Right forelimb (tissue), 1 donor: ENCODE results near the gene LAGE3.
"Not testable (repeated sequence)": the region's sequence is repeated elsewhere in the genome, so short reads cannot be mapped to it uniquely, and the experiment has no call there.

Experiments used
- DNase-seq: peaks from one replicate; pipeline ENCODE4 v3.0.0-alpha.2; 2018

LAGE3 gene

DNA sequence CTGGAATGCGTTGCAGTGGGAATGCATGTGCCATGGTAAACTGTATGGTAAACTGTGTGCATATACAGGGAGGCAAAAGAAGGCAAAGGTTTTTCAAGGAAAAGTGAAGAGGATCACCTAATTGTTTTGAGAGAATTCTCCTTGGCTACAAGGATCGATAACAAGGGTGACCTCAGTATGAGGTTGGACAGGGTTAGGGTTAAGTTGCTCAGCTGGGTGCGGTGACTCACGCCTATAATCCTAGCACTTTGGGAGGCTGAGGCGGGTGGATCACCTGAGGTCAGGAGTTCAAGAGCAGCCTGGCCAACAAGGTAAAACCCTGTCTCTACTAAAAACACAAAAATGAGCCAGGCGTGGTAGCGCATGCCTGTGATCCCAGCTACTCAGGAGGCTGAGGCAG is 22.3 kb upstream of the LAGE3 start:
- not testable (repeated sequence) for DNase-seq

DNA sequence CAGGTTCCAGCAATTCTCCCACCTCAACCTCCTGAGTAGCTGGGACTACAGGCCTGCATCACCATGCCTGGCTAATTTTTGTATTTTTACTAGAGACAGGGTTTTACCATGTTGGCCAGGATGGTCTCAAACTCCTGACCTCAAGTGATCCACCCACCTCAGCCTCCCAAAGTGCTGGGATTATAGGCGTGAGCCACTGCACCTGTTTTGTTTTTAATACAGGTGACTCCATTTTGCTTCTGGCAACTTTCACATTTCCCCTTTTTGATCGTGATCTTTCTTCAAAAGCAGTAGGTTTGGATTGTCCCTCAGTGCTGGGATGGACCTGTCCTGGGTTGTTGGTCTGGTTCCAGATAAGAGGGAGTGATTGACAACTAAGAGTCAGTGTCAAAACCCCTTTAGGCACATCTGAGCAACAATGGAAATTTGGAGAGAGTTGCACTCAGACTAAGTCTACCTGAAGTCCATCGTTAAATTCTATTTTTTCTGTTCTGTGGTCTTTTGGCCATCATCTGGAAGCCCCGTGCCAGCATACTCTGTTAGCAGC is 17.6 kb upstream of the LAGE3 start:
- not testable (repeated sequence) for DNase-seq

DNA sequence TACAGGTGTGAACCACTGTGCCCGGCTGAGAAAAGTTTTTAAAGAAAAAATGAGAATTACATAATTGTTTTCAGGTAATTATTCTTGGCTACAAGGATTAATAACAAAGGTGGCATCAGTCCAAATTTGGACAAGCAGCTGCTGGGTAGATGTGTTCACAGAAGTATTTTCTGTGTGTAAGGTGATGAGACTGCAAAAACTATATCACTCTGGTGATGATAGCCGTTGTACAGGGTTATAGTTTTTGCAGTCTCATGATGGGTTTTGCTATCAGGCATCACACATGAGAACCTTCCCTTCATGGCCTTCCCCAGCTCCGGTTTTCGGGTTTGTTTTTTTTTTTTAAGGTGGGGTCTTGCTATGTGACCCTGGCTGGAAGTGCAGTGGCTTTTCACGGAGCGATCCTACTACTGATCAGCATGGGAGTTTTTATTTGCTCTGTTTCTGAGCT is 16.4 kb upstream of the LAGE3 start:
- DNase-seq: no peak

DNA sequence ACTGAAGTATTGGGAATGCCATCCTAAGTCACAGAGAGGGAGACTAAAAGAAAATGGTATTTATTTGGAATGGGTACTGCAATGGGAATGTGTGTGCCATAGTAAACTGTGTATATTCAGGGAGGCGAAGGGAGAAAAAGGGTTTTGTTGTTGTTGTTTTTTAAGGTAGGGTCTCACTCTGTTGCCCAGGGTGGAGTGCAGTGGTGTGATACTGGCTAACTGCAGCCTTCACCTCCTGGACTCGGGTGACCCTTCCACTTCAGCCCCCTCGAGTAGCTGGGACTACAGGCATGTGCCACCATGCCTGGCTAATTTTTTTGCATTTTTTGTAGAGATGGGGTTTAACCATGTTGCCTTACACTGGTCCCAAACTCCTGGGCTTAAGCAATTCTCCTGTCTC is 15.6 kb upstream of the LAGE3 start:
- no peak for DNase-seq

DNA sequence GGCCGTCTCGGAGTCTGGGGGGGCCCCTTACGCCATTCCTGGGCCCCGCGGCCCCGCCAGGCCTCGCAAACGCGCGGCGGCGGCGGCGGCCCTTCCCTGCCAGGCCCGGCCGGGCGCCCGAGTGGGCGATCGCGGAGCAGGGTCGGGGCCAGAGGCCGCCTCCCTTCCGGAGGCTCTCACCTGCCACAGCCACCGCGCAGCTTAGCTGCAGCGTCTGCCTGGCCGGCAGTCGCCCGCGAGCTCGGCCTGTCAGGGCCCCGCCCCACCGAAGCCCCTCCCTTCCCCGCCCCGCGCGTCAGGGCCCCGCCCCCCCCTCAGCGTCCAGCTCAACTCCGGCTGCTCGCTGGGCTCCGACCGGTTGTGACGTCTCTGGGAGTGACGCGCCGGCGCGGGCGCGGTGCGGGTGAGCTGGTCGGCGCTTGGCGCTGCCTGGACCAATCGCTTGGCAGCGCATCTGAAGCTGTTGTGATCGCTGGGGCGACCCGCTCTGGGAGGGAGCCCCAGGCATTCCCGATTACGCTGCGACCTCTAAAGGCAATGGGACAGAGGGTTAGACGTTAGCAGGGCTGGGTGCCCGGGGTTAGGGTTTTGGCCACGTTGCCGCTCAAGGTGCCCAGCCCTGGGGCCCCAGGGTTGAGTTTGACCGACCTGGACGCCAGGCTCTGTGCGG is 11.5 kb upstream of the LAGE3 start, which contains the start of gene SLC10A3:
Gene SLC10A3 (minus strand): TSS at position 216 of the 670 bp plus-strand sequence. CDS start 1,689 bp downstream, outside the sequence.
- DNase-seq: peak; percentile 94

DNA sequence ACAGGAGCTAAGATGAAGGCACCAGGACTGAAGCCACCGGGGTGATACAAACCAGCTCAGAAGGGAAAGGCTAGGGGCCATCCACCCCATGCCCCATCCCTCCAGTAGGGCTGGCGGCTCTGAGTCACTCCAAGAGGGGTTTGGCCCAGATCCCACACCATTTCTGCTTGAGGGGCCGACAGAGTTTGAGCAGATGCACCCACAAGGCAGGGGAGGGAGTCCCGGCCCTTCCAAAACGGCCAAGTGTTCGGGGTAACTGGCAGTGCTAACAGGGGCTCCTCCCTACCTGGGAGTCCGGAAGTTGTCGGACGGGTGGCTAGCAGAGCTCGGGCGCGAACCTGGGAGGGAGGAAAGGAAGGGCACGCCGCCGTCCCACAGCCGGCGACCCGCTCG is 10.9 kb upstream of the LAGE3 start:
- DNase-seq: peak; percentile 52

DNA sequence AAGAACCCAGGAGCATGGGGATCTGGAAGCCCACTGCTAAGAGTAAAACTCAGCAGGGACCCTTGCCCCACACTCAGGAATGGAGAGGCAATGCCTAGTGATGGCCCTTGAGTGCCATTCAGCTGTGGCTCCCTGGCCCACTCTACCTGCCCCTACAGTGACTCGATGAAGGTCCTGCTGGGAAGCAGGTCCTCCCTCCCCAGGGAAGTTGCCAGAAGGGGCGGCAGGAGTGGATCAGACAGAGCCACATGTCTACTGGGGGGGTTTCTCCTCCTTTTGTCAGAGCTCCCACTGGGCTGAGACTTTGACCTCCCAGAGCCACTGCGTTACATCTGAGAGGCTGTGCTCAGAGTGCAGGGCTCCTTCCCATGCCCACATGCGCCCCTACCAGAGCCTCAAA is 10.1 kb upstream of the LAGE3 start:
- DNase-seq: peak; percentile 18

DNA sequence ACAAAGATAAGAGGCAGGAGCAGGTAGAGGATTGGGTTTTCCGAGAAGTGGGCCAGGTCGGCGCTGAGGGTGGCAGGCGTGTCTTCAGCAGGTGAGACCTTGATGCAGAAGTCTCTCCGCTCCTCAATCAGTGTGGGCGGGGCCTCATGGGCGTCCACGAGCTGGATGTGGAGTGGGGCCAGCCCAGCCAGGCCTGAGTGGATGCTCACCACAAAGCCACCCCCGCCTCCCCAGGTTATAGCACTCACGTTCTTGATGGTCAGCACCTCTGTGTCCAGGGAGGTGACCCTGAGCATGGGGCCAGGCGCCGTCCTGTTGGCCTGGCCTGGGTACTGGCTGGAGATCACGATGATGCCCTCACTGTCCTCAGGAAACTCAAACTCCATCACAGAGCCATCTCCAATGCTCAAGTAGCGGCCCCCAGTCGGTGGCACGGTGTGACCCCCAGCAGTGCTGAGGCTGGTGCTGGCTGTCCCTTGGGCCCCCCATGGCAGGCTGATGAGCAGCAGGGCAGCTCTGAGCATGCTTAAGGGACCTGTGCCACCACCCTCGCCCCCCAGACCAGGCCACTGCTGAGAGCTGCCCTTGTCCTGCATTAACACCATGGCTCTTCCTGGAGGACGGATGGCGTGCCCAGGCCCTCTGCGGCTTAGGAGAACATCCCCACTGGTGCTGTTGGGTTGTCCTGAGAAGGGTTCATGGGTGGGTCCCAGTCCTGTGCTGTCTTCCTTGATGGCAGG is 9.4 kb upstream of the LAGE3 start:
- peak; percentile 7 for DNase-seq

DNA sequence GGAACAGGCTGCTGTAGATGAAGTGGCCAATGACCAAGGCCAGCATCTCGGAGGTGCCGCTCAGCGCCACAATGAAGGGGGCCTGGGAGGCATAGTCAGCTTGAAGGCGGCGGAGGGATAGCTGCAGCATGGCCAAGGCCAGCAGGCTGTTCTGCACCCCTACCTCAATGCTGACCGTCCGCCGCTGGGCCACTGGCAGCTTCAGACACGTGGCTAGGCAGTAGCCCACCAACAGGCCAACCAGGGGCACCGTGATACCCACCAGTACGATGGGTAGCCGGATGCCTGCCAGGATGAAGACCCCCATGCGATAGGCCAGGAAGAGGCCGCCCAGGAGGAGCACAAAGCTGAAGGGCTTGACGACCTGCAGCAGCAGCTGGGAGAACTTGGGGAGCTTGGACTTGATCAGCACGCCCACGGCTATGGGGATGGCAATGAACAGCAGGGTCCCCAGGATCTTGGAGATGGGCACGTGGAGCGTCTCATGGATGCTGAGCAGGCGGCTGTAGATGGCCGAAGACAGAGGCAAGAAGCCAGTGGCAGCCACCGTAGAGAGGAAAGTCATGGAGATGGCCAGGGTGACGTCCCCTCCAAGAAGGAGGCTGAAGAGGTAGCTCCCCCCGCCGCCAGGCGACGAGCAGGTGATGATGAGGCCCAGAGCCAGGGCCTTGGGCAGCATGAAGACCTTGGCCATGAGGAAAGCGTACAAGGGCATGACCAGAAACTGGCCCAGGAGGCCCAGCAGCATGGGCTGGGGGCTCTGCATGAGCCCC is 8.6 kb upstream of the LAGE3 start:
- DNase-seq: peak; percentile 30

DNA sequence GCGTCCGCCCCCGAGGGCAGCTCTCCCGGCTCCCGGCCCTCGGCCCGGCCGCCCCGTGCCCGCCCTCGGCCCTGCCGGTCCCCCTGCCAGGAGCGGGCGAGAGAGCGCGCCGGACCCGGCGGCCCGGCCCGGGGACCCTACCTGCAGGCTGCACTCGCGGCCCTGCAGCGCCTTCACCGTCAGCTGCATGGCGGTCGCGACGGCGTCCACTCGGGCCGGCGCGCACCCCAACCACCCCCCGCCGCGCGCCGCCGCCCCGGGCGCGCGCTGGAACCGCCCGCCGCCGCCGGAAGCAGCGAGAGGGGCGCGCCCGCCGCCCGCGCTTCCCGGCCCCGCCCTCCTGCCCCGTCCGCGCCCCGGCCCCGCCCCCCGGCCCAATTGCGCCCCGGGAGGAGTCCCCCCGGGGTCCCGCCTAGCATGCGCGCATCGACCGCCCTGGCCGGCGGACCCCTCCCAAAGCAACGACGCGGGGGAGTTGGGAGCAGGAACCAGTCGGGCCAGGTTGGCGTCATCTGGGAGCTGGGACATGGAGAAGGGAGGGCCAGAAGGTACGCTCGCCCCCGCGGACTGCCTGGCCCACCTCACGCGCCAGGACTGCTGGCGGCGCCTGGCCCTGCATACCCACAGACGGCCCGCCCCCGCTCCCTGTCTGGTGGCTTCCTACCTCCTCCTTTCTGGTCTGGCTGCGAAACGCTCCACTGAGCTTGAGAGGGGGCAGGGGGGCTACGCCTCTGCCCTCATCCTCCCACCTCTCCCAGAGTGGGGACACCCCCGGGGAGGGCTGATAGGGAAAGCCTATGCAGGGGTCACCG is 7.5 kb upstream of the LAGE3 start, which contains the start of gene UBL4A:
Gene UBL4A (minus strand): TSS at position 220 of the 812 bp plus-strand sequence. CDS start 31 bp downstream, at position 189.
- peak; percentile 66 for DNase-seq

DNA sequence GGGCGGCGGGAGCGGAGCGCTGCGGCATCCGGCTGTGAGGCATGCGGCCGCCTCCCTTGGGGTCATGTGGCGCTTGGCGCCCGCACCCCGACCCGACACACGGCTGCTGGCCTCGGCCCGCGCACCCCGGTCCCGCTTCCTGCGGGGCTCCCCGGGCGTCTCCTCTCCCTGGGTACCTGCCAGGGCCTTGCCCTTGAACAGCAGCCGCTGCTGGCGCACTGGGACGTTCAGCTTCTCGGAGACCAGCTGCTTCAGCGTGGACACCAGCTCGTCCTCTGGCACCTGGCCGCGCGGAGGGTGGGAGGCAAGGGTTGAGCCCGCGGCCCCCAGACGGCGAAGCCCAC is 6.9 kb upstream of the LAGE3 start:
- peak; percentile 48 for DNase-seq

DNA sequence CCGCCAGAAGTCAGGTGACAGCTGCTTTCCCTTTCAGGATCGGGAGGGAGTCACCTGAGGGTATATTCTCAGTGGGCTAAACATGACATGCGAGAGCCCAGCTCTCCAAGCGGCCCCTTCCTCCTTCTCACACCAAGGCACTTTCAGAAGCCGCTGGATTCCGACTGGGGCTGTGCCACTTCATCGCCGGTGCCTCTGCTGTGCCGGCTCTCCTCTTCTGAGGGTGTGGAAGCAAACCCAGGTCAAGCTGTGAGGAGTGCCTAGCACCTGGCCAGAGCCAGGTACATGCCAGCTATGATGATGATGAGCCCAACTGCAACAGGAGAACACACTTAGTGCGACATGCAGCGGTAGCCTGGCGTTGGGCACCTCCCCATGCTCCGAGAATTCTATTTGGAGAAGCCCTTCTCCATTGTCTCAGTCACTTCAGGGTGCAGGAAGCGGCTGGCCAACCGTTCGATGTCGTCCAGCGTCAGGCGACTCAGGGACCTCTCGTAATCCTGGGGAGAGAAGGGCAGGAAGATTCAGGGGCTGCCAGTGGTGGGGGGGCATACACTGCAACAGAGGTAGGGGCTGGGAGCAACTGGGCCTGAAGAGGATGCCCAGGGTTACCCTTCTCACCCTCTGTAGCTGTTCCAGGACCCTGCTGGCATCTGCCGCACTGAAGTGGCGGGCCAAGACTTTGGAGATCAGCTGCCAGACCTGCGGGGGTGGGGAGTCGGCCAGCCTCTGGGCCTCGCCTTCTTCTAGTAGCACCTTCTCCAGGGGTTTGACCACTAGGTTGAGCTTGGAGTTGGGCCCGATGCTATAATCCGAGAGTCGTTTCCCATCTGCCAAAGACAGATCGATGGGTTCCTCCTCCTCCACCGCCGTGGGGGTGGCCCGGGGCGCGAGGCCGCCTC is 6.3 kb upstream of the LAGE3 start:
- no peak for DNase-seq

DNA sequence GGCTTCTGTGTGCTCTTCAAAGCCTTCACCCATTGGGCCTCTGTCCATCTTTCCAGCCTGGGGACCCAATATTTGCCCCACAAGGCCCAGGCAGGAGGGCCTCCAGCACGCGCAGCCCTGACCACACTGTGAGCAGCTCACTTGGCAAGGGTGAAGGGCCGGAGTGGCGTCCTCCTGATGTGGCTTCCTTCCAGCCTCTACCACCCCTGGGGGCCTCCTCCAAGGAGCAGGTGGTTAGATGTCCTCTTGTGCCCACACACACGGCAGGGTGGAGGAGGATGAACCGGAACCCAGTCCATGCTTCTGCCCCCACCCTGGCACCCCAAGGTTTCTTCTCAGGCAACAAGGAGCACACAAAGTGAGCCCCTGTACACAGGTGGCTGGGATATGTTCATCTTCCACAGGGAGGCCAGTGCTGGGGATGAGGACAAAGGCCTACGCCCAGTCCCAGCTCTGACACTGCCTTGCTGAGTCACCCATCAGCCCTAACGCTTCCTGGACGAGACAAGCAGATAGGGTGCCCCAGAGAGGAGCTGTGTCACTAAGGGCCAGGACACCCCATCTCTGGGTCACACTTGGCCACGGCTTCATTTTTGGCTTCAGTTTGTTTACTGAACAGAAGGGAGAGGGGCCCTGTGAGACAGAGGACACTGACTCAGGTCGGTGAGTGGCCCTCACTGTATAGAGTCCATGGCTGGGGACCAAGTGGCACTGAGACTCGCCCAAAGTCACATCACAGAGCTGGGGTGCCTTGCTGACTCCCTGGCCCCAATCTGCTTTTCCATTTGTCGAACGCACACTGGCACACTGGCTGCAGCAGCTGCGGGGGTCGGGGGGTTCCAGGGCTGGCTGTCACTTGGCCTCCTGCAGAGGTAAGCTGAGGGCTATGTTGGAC is 5.4 kb upstream of the LAGE3 start:
- peak; percentile 23 for DNase-seq

DNA sequence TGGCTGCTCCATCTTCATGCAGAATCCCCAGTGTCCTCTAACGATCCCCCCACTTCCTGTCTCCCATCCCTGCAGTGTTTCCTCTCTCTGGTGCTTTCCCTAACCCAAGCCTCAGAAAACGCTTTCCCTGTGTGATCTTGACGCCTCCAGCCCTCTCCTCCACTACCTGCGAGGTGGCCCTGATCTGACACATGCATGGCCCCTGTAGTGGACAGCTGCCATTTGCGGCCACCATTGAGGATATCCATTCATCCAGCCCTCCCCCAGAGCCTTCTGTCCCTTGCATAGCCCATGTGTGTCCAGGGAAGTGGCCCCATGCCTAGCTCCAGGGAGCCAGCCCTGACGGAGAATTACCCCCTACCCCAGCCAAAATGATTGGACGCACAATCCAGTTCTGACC is 4.2 kb upstream of the LAGE3 start:
- peak; percentile 20 for DNase-seq

DNA sequence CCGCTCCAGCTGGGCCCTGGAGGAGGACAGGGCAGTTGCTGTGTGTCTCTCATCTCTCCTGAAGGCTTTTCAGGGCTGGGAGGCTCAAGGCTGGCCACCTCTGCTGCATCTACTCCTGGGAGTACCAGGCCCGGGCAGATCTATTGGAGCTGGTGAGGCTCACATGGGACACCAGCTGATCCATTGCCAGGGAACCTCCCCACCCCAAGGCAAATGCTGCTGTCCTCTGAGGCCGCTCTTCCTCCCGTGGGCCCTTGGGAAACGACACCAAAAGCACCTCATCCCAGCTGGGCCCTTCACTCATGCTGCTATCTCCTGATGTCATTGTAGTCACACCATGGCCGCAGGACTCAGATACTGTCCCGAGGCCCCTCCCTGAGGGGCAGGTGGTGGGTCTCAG is 3.7 kb upstream of the LAGE3 start:
- DNase-seq: peak; percentile 22

DNA sequence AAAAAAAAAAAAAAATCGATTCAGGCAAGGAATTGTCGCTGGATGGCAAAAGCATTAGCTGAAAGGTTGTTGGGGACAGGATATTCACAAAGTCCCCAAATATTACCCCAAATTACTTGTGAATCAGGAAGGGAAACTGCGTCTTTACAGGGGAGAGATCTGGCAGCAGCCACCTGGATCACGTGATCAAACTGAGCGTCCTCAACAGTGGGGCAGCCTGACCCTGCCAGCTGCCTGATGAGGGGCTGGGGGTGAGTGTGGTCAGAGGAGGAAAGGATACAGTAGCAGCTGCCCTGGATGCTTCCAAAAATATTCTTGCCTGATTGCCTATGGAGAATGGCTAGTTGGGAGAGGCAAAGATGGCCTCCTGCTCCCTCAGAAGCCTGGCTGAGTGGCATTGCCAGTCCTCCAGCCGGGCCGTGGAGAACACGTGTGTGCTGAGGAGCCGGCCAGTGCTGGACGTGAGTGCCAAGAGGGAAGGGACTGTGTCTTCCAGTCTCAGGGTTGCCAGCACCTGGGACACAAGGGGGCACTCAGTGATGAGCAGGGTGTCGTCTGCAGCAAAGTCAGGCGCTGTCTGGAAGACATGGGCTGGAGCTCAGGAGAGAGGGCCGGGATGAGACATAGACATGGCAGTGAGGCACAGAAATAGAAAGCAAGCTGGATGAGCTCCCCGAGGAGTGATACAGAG is 3.0 kb upstream of the LAGE3 start:
- no peak for DNase-seq

DNA sequence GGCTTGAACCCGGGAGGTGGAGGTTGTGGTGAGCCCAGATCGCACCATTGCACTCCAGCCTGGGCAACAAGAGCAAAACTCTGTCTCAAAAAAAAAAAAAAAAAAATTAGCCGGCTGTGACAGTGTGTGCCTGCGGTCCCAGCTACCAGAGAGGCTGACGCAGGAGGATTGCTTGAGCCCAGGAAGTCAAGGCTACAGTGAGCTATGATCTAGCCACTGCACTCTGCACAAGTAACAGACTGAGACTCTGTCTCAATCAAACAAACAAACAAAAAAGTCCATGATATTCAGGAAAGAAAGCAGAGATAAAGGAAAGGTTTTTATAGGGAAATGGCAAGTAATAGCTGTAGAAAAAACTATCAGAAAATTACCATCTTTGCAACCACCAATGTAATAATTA is 2.1 kb upstream of the LAGE3 start:
- DNase-seq: no peak

DNA sequence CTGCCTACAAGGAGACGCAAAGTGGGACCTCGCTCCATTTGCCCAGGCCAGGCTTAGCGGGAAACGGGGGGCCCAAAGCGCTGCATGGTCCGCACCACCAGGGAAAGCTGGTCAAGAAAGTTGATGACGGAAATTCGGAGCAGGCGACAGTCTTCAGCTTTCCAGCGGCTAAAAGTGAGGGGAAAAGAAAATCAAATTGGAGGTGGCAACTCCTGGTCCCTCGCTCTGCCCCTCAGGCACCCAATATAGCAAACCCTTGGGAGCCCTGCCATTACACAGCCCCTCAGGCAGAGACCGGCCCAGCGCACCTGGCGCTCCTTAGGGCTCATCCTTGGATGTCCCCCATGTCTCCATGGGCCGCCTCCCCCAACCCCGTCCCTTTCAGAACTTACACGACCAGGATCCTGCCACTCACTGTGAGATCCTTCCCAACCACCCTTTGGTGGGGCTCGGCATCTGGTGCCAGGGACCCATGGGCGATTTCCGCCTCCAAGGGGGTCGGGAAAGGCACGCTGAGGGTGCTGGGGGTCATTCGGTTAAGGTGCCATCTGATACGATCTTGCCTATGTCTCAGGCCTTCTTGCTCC is 1.1 kb downstream of the LAGE3 start:
- peak; percentile 43 for DNase-seq

DNA sequence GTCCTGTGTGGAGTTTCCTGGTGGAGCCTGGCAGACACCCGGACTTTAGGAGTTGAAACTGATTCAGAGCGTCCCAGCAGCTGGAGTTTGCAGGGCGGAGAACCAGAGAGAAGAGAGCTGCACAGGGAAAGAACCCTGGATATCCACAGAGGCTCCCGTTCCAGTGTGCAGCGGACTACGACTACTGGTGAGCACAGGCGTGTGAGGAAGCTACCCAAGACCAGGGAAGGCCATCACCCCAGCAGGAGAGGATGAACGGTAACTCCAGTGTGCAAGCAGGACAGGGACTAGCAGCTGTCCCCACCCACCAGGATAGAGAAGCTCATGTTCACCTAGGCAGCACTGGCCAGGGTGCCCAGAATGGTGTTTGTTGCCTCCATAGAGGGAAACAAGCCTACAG is 2.3 kb downstream of the LAGE3 start:
- no peak for DNase-seq
